ENCODE measurements around the gene CNTNAP2.
A peak's percentile ranks its signal among the peaks of the same experiment; 100 is the strongest.

The CNTNAP2 gene

DNA sequence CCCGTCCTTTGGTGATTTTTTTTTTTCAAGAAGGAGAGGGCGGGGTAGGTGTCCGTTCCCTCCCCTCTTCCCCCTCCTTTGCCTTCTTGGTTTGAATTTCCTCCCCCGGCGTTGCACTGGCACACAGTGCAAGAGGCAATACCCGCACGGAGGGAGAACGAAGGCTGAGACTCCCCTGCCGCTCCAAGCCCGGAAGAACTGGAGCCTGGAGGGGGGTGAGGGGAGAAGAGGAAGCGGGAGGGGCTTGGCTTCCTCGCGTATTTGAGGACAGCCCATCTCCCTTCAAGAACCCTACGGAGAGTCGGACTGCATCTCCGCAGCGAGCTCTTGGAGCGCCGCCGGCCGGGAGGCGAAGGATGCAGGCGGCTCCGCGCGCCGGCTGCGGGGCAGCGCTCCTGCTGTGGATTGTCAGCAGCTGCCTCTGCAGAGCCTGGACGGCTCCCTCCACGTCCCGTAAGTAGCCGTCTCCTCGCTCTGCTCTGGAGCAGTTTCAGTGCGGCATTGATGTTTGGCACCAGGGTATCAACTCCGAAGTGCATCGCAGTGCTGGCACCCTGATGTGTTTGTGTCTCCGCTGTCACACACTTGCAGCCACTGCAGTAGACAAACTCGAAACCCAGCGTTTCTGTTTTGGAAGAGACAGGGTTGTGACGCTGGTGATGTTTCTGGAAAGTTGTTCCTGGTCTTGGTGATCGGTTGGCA lies at the start of gene CNTNAP2:
Gene CNTNAP2, plus strand, starts transcription at position 281 of the 702 bp plus-strand sequence. Its CDS starts 76 bp downstream, at position 357.
- no peak for DNase-seq

DNA sequence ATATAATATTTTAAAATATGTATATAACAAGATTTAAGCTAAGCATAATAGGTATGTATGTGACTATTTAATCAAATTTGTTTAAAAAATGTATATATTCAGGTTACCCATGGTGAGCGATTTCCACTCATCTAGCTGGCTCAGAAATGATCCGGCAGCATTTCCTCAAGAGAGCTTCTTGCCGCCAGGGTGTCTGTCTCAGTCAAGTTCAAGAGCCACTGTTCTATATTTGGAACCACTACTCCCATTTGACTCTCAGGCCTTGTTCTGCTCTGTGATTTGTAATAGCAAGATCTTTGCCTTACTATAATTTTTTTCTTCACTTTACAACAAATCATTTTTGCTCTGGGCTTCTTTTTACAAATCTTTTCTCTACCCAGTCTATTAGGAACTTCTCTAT lies 48.7 kb upstream of the CNTNAP2 start:
- DNase-seq: no peak

DNA sequence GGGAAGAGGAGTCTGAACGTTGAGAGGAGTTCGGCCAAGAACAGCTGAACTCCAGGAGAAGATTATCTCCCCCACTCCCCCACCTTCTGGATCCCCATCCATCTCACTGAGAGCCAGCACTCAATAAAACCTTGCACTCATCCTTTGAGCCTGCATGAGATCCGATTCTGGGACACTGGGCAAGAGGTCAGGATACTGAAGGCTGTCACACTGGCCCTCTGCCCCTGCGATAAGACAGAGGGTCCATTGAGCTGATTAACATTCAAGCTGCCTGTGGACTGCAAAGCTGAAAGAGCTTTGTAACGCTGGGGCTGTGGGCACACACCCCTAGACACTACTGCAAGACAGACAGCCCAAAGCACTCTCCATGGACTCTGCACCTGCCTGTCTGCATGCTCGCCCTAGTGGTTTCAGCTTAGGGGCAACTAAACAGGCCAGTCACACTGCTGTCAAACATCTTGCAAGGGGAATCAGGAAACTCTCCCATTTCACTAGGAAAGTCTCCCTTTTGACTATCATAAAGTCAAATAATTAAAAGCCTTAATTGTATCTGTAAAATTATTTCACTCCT lies 42.3 kb upstream of the CNTNAP2 start:
- no peak for DNase-seq

DNA sequence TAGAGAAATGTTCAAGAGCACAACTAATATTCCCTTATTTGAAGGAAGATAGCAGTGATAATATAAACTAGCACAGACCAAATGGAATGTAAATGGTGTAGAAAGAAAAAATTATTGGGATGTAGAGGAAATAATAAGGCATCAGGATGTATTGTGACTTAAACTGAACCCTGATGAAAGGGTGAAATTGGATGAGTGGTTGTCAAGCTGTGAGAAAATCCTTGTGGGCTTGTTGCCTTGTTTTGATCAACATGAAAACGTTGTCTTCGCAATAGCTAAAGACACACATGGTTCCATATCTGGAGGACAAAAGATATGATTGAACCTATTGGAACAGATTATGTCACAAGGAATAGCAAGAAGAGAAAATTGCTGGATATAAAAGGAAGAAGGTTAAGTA lies 40.3 kb upstream of the CNTNAP2 start:
- no peak for DNase-seq

DNA sequence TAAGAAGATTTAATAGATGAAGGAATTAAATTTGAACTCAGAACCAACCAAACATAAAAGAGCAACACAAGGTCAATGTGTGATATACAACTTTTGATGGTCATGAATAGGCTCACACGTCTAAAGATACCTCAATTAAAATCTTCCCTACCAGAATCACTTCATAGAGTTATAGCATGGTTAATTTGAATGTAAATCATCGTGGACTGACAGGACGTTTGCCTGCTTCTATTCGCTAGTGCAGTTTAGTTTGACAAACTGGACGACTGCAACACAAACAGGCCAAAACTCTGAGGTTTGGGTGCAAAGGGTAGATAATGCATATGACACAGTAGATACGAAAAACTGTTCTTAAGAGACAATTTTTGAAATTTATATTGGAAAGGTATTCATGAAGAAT lies 32.5 kb upstream of the CNTNAP2 start:
- DNase-seq: no peak

DNA sequence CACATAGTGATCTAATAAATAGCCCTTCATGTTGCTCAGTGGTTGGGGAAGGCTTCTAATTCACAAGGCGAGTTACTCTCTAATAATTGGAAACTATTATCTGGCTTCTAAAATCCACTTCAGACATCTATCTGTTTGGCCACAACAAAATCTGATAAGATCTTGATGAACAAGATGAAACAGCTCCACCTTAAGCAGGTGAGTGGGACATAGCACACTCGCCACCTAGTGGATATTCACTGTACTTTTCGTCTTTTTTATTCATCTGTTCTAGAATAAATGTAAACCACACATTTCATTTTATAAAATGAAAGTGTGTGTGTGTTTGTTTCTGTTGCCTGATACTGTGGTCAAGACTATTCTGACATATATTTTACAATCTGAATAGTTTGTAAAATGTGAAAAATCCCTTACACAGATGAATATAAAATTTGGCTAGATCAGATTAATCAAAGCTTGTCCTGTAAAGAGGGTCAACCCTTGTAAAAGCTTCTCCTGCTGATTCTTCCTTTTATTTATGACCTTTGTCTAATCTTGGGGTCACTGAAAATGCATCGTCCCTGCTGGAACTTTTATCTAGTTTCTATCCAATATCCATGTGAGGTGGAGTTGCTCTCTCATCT lies 26.5 kb upstream of the CNTNAP2 start:
- DNase-seq: no peak

DNA sequence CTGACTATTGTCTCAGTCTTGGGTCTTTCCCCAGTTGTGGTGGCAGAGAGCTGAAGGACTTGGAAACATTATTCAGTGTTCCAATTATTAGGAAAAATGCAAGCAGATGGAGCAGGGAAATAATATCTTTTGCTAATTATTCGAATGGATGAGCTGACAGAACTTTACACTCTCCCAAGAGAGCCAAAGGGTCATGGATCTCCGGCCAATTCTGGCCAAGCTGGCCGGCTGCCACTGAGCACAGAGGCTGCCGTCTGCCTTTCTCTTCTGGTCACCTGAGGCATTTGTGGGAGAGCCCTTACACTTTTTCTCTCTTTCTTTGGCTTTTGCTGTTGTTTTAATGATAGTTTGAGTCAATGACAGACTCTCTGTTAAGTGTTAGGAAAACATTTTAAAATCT lies 22.2 kb upstream of the CNTNAP2 start:
- no peak for DNase-seq

DNA sequence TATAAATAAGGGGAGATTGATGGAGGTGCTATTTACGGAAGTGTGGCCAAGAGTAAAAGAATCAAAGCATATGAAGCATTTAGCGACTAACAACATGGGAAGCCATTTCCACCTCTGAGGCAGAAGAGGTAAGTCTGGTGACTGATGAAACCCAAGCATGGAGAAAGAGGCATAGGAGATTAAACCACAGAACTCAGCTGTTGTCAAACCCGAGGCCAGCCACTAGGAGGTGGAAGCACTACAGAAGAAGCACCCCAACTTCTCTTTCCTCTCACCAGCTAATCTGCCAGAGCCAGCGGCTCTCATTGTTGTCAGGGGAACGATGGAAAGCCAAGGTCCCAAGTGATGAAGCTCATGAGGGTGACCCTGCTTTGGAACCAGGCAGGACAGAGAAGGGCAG lies 19.6 kb upstream of the CNTNAP2 start:
- DNase-seq: no peak

DNA sequence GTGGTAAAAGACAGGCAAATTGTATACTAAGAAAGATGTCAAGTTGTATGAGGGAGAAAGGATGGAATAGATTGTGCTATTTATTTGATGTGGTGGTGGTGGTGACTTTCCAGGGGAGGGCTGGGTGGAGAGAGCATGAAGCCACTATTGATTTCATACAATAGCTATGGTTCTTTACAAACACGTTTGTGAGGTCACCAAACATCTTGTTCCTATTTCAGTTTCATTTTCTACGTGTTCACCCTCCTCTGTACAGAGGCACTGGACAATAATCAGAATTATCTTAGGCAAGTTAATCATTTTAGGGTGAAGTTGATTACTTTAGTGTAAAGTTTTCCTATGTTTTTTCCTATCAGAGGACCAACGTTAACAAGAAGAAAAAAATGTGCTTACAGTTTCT lies 10.3 kb upstream of the CNTNAP2 start:
- no peak for DNase-seq

DNA sequence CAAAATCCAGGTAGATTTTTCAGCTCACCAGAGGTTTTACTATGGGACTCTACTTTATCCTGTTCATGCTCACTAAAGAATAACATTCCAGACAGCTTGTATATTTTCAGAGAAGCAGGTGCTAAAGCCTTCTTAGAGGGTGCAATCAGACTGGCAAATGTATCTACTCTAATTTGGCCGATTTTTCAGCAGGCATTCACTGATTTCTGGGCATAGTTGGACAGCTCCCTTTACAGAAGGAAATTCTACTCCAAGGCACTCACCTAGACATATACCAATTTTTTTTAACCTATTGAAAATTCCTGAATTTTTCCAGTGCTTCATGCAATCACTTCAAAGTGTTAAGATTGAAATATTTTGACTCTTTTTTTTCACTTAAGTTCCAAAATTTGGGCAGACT lies 3.8 kb upstream of the CNTNAP2 start:
- DNase-seq: no peak

DNA sequence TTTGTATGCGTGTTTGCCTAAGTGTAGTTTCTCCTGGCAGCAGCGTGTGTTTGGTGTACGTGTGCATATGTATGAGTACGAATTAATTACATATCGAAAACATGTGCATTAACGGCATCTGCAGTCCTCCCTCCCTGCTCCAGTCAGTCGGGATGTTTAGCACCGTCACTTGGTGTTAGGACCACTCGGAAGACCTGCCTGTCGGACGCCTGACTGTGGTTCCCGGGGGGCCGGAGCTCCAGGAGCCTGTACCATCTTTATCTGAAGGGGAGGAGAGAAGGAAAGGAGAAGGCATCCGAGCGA lies 1.1 kb upstream of the CNTNAP2 start:
- no peak for DNase-seq

DNA sequence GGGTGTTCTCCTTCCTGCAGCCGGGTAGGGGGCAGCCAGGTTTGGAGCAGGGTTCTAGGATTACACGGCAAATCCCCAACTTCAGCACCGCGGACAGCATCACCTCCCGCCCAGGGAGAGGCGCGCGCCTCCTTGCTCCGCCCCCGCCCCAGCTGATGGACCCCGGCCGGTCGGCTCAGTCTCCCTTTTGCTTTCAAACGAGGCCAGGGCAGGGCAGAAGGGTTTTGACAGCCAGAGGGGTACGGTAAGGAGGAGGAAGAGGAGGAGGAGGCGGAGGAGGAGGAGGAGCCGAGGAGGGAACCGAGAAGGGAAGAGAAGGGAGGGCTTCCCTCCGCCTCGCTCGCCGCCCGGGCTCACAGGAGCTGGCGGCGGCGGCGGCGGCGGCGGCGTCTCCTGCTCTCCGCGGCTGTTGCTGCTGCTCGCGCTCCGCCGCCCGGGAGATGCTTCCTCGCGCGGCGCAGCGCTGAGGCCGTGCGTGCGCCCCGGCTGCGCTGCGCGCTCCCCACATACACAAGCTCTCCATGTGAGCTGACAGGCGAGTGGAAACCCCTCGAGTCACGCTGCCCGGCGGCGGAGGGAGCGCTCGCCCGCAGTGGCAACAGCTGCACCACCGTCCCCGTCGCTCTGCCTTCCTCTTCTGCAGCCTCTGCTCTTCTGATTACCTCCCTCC lies 615 bp upstream of the CNTNAP2 start:
- DNase-seq: peak; percentile 15

DNA sequence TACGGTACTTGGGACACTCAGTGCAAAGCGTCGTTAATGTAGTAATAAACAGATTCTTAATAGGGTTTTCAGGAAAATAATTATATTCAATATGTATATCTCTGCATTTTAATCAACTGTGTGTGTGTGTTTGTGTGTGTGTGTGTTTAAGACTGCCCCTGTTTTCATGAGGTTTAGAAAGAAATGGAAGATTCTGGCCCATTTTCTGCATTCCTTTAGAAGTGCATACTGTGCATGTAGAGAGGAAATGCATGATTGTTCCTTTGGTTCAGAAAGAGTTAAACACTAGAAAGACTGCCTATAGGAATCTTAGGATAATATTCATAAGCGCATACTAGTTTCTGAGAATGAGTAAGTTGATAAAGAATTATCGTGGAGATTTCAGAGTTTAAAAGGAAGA lies 975 bp downstream of the CNTNAP2 start:
- DNase-seq: no peak

DNA sequence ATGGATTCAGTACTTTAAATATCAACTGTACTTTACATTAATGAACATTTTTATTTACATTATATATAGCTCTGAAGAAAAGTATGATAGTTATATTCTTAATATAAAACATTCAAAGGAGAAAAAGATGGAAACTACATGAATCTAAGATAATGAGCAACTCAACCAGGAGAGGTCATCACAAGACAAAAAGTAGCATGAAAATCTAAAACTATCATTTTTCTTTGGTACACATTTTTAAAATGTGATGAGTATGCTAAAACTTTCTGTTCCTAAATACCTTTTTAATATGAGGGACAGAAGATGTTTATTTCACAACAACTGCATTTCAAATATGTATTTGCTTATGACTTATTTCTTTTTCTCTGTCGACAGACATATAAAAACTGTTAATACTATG lies 2.4 kb downstream of the CNTNAP2 start:
- no peak for DNase-seq

DNA sequence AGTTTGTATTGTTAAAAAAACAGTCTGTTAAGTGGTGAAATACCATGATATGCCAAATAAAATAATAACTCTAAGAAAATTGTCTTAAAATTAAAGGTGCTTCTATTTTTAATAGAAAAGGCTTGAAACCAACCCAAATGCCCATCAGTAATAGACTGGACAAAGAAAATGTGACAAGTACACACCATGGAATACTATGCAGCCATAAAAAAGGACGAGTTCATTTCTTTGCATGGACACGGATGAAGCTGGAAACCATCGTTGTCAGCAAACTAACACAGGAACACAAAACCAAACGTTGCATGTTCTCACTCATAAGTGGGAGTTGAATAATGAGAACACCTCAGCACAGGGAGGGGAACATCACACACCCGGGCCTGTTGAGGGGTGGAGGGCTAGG lies 7.1 kb downstream of the CNTNAP2 start:
- DNase-seq: no peak

DNA sequence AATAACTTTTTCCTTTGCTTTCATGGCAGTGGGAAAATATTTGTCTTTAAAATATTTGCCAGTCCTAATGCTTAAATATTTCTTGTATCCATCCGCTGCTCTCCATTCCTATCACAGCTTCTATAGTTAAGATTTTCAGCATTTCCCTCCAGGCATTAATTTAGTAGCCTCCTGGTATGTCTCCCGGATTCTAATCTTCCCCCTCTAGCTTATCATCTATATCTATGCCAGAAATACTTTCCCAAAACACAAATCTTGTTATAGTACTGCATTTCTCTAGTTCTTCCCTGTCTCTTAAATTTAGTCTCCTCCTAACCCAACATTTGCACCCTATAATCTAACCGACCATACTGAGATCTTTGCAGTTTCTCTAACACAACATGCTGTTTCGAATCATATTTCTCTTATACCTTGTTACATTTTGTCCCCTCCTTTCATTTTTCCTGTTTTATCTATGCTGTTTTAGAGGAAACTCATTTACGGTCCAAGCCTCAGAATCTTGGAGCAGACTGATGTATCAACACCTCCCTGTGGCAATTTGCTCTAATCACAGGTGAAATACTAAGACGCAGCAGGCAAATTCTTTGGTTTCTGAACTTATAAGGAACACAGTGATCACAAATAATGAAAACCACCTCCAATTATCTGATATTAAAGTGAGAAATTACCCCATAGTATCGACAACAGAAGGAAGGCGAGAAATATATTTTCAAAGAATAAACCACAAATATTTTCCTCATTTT lies 10.3 kb downstream of the CNTNAP2 start:
- no peak for DNase-seq

DNA sequence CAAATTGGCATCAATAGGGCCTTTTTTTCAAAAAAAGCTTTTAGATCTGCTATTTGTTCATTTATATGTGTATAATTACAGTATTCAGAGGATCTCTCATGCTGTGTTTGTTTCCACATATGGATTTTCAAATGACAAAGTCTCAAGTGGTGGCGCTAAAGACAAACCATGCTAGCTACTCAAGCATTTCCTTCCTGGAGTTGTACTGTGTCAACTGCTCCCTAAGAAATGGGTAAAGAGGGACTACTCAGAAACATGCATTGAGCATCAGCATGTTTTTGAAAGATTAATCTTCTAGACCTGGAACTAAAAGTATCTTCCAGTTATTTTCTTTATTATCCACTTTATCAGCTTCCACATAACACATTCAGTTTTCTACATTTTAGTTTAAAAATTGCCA lies 12.7 kb downstream of the CNTNAP2 start:
- no peak for DNase-seq

DNA sequence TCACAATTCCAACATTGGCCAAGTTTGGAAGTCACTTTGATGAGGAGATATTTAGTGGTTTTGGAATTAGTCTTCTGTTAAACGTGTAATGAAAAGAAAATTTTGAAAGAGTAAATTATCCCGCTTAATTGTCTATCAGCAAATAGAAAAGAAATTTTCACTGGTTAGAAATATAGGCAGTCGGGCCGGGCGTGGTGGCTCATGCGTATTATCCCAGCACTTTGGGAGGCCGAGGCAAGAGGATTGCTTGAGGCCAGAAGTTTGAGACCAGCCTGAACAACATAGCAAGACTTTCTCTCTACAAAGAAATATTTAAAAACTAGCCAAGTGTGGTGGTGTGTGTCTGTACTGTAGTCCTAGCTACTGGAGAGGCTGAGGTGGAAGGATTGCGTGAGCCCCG lies 13.4 kb downstream of the CNTNAP2 start:
- no peak for DNase-seq

DNA sequence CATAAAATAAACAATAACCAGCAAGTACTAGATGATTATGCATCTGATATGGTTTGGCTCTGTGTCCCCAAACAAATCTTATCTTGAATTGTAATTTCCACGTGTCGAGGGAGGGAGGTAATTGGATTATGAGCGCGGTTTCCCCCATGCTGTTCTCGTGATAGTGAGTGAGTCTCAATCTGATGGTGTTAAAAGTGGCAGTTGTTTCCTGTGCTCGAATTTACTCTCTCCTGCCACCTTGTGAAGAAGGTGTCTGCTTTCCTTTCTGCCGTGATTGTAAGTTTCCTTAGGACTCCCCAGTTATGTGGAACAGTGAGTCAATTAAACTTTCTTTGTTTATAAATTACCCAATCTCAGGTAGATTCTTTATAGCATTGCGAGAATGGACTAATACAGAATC lies 15.1 kb downstream of the CNTNAP2 start:
- DNase-seq: no peak

DNA sequence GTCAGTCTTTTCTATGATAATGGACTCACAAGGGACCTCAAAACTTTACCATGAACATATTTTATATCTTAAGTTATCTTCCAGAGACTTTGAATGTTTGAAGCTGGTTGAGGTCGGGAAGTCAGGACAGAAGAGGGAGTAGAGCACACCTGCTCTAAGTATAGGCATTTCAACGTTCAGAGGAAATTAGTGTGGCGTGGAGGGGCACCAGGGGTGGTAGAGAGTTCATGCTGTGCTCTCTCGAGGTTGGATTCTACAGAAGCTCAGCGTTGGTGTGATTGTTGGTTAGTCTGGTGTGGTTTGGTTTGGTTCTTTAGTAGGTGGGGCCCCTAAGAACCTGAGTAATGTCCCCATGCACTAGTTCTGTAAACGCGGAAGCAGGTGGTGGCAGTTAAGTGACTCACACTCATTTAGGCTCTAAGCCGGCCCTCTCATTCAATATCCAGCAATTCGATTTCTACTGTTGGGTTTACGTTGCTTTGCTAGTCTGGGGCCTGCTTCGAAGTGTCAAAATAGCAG lies 19.8 kb downstream of the CNTNAP2 start:
- no peak for DNase-seq

DNA sequence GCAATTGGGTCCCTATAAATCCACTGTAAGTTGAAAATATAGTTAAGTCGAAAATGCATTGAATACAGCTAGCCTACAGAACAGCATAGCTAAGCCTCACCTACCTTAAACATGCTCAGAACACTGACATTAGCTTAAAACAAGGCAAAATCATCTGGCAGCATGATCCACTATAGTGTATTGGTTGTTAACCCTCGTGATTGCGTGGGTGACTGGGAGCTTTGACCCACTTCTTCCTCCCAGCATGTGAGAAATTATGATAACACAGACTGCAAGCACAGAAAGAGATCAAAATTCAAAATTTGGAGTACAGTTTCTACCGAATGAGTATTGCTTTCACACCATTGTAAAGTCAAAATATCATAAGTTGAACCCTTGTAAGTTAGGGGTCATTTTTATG lies 22.3 kb downstream of the CNTNAP2 start:
- DNase-seq: no peak

DNA sequence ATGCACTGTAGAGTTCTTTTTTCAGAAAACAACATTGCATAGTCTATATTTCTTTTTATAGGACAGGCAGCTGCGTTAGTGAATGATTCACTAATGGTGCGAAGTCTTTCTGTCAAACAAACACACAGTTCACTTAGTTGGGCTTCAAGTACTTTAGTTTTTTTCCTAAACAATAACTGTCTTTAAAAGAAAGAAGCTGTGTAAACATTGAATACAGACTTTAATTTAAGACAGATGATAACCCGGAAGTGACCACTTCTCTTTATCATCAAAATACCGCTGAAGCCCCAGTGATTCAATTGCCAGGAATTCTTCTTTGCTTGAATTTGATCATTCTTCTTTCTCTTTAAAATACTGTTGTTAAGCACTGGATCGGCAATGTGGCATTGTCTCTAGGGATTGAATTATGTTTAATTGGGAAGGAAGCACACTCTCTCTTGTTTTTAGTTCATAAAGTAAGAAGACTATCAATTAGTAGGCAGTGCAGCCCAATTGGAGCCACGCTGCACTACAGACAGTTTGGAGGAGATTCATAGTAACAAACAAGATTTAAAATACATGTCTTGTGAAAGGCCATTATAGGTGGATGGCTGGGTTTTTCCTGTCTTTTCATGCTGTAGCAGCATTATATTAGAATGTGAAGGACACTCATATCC lies 30.4 kb downstream of the CNTNAP2 start:
- no peak for DNase-seq

DNA sequence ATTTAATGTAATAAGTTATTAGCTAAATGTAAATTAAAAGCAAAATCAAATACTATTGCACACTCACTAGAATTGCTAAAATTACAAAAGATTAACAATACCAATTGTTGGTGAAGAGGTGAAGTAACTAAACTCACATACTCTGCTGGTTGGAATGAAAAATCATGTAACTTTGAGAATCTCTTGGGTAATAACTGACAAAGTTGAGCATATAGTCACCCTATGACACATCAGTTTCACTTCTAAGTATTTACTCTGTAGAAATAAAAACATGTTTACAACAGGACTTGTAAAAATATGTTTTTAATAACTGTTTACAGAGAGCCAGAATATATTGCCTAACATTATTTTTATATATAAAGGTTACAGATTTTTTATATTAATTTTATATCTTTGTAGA lies 33.6 kb downstream of the CNTNAP2 start:
- DNase-seq: no peak

Data from activated T-cell treated with anti-CD3 and anti-CD28 coated beads, Interleukin-2, amount 50 U/mL, for 1 hour (primary cell).